Neural cell (in vitro differentiated cells): ENCODE results near the gene IFNA14. TPM values are rescaled to one million over a fixed set of nuclear protein-coding genes. Genes with fewer than 3 reads are reported as not detected.
A peak's percentile ranks its signal among the peaks of the same experiment; 100 is the strongest.
"Not testable (repeated sequence)": the region's sequence is repeated elsewhere in the genome, so short reads cannot be mapped to it uniquely, and the experiment has no call there.

Experiments used
- H2AFZ ChIP-seq: fragments of 200-600, 300-800 bp; sonication (generic), shearing (Covaris generic); 2 replicates; pipeline ENCODE4 v1.6.0; 2014; ENCODE audit warnings: low read depth, mild to moderate bottlenecking, antibody characterized with exemption, low read length, moderate library complexity
- H3F3A ChIP-seq: fragments of 200-600 bp; shearing (Covaris generic); 2 replicates; pipeline ENCODE4 v1.6.1; 2016; ENCODE audit warnings: mild to moderate bottlenecking, moderate library complexity, mixed read lengths, antibody characterized with exemption, low read length; ENCODE audit not compliant: insufficient read depth, poor library complexity, severe bottlenecking
- H3K27ac ChIP-seq: fragments of 200-600, 300-800 bp; sonication (generic), shearing (Covaris generic); 2 replicates; pipeline ENCODE4 v1.5.1; 2014; ENCODE audit warnings: mild to moderate bottlenecking, low read length, moderate library complexity
- H3K27me3 ChIP-seq: fragments of 300-800, 200-600 bp; sonication (generic), shearing (Covaris generic); 2 replicates; pipeline ENCODE4 v1.6.0; 2014; ENCODE audit warnings: mild to moderate bottlenecking, low read depth, low read length, moderate library complexity; ENCODE audit not compliant: insufficient read depth
- H3K36me3 ChIP-seq: fragments of 300-800, 200-600 bp; sonication (generic), shearing (Covaris generic); 2 replicates; pipeline ENCODE4 v1.5.1; 2014; ENCODE audit warnings: mild to moderate bottlenecking, antibody characterized with exemption, low read length, moderate library complexity; ENCODE audit not compliant: insufficient read depth
- H3K4me2 ChIP-seq: fragments of 300-800, 200-600 bp; sonication (generic), shearing (Covaris generic); 2 replicates; pipeline ENCODE4 v1.6.0; 2014; ENCODE audit warnings: mild to moderate bottlenecking, low read length
- H3K4me3 ChIP-seq: fragments of 300-800, 200-600 bp; sonication (generic), shearing (Covaris generic); 2 replicates; pipeline ENCODE4 v1.5.1; 2014; ENCODE audit warnings: mild to moderate bottlenecking, low read length, moderate library complexity
- H3K79me2 ChIP-seq: fragments of 200-600 bp; shearing (Covaris generic); replicated peaks from 2 replicates; pipeline ENCODE4 v1.6.0; 2014; ENCODE audit warnings: mild to moderate bottlenecking, low read length, moderate library complexity; ENCODE audit not compliant: insufficient read depth
- H3K9ac ChIP-seq: fragments of 300-800, 200-600 bp; sonication (generic), shearing (Covaris generic); 2 replicates; pipeline ENCODE4 v1.6.1; 2016; ENCODE audit warnings: mild to moderate bottlenecking, low read length, mixed read lengths
- H3K9me2 ChIP-seq: fragments of 200-600 bp; shearing (Covaris generic); 2 replicates; pipeline ENCODE4 v1.6.1; 2016; ENCODE audit warnings: mild to moderate bottlenecking, low read length, mixed read lengths; ENCODE audit not compliant: insufficient read depth
- H3K9me3 ChIP-seq: fragments of 200-600, 300-800 bp; sonication (generic), shearing (Covaris generic); 2 replicates; pipeline ENCODE4 v1.6.1; 2016; ENCODE audit warnings: mild to moderate bottlenecking, mixed run types, low read length, moderate library complexity, mixed read lengths
- H4K20me1 ChIP-seq: fragments of 200-600 bp; shearing (Covaris generic); 2 replicates; pipeline ENCODE4 v1.6.1; 2016; ENCODE audit warnings: mild to moderate bottlenecking, mixed run types; ENCODE audit not compliant: insufficient read depth
- CTCF ChIP-seq: fragments of 450-650 bp; IDR thresholded peaks from 2 replicates; pipeline ENCODE4 v1.5.1; 2014; ENCODE audit warnings: antibody characterized with exemption, mild to moderate bottlenecking, moderate library complexity; ENCODE audit not compliant: poor library complexity, severe bottlenecking
- RAD21 ChIP-seq: fragments of 450-650 bp; conservative IDR thresholded peaks from 2 replicates; pipeline ENCODE4 v1.6.1; 2014; ENCODE audit warnings: antibody characterized with exemption, mild to moderate bottlenecking, moderate library complexity
- SMC3 ChIP-seq: fragments of 450-650 bp; conservative IDR thresholded peaks from 2 replicates; pipeline ENCODE4 v1.6.1; 2014; ENCODE audit warnings: antibody characterized with exemption, mild to moderate bottlenecking, moderate library complexity; ENCODE audit not compliant: poor library complexity
- polyA plus RNA-seq: library from polyadenylated mRNA; depleted of rRNA; stranded (reverse); fragments of >200 nt; gene quantifications from 2 replicates; pipeline ENCODE4 v1.2.3, GENCODE V29; 2014

IFNA14 gene
- polyA plus RNA-seq, 1 donor from 2014 or later, result not detected

- H3K27ac ChIP-seq, H3K27me3 ChIP-seq, H3F3A ChIP-seq, H3K9me2 ChIP-seq, H3K9ac ChIP-seq, H3K9me3 ChIP-seq, H3K79me2 ChIP-seq, H3K4me3 ChIP-seq, H3K36me3 ChIP-seq, H3K4me2 ChIP-seq, H2AFZ ChIP-seq, H4K20me1 ChIP-seq: not testable (repeated sequence)
Measured at GRCh38 chr9:21202105-21202504, 37.7 kb downstream of the IFNA14 start, which contains the start of gene IFNA7. Gene IFNA7, minus strand, starts transcription at chr9:21202205. Its CDS starts 40 bp downstream, at chr9:21202165.

- not testable (repeated sequence) for H2AFZ ChIP-seq, H3K4me3 ChIP-seq, H3F3A ChIP-seq, H3K4me2 ChIP-seq, H3K9me3 ChIP-seq, H4K20me1 ChIP-seq, H3K9ac ChIP-seq, H3K27ac ChIP-seq, H3K9me2 ChIP-seq, H3K36me3 ChIP-seq, H3K79me2 ChIP-seq, H3K27me3 ChIP-seq
- TF ChIP-seq SMC3 (peak; percentile 53), CTCF (peak; percentile 64), RAD21 (peak; percentile 57)
Measured at GRCh38 chr9:21194867-21195776, 44.7 kb downstream of the IFNA14 start.

Other genes with a start within 250 kb of the IFNA14 start
- gene HACD4, start 208.4 kb downstream of the IFNA14 start, polyA plus RNA-seq, result not detected in 2 replicates
- gene IFNB1, start 162.1 kb downstream of the IFNA14 start, polyA plus RNA-seq, result not detected in 2 replicates
- gene IFNW1, start 98.2 kb downstream of the IFNA14 start, polyA plus RNA-seq, result not detected in 2 replicates
- gene IFNA21, start 73.3 kb downstream of the IFNA14 start, polyA plus RNA-seq, result not detected in 2 replicates
- not detected in 2 replicates for gene IFNA4, start 52.4 kb downstream of the IFNA14 start, polyA plus RNA-seq
- gene IFNA7, start 37.8 kb downstream of the IFNA14 start, polyA plus RNA-seq, result not detected in 2 replicates
- gene IFNA10, start 32.9 kb downstream of the IFNA14 start, polyA plus RNA-seq, result not detected in 2 replicates
- gene IFNA16, start 22.7 kb downstream of the IFNA14 start, polyA plus RNA-seq, result not detected in 2 replicates
- gene IFNA17, start 11.8 kb downstream of the IFNA14 start, polyA plus RNA-seq, result not detected in 2 replicates
- gene IFNA5, start 65.3 kb upstream of the IFNA14 start, polyA plus RNA-seq, result not detected in 2 replicates
- gene KLHL9, start 95.4 kb upstream of the IFNA14 start, polyA plus RNA-seq, result 39.6 and 40.9 TPM in 2 replicates
- not detected in 2 replicates for gene IFNA6, start 110.9 kb upstream of the IFNA14 start, polyA plus RNA-seq
- gene IFNA13, start 128.1 kb upstream of the IFNA14 start, polyA plus RNA-seq, result not detected in 2 replicates
- gene IFNA2, start 145.4 kb upstream of the IFNA14 start, polyA plus RNA-seq, result not detected in 2 replicates
- not detected in 2 replicates for gene IFNA8, start 169.1 kb upstream of the IFNA14 start, polyA plus RNA-seq
- not detected in 2 replicates for gene IFNA1, start 200.4 kb upstream of the IFNA14 start, polyA plus RNA-seq
- not detected in 2 replicates for gene IFNE, start 242.3 kb upstream of the IFNA14 start, polyA plus RNA-seq